Measurements from ENCODE around the gene SALL1. TPM values are rescaled to one million over a fixed set of nuclear protein-coding genes. Genes with fewer than 3 reads are reported as not detected.

Gene SALL1
- total and polyA plus RNA-seq, 2 donors (not counting 3 experiments of a cell fraction or from before 2014, with no cell fraction given): not detected

- no peak overlapping the region for H3K4me3 ChIP-seq (replicated peaks in 1 of 3; ENCODE audit: insufficient read depth in 1 of 3, low read depth in 1 of 3, low read length in 3 of 3)
- H3K9me1 ChIP-seq (replicated peaks; ENCODE audit: control insufficient read depth, extremely low read depth, insufficient read depth, low read length): no peaks in the 10 kb centered on the region
- H3K27ac ChIP-seq (ENCODE audit: insufficient read depth, low read depth, low read length): no peak overlapping the region
- BruUV-seq (replicated peaks): no TSS peak
- dilution Hi-C loops (cut with MboI; ENCODE audit: extremely low pct_ligation_motif_present, low sequenced_read_pairs): no loop called here
- no peak overlapping the region for H2AFZ ChIP-seq (ENCODE audit: low read depth, low read length)
- H3K4me2 ChIP-seq (ENCODE audit: insufficient read depth, low read length): no peak overlapping the region
- intact Hi-C loops (cut with micrococcal nuclease): no loop called here
- DNase-seq (ENCODE audit: low read depth, low spot score) (no peak), FAIRE-seq (no peak)
- ChIA-PET CTCF (no interaction called here), POLR2A (no interaction called here)
- H4K20me1 ChIP-seq (replicated peaks; ENCODE audit: control insufficient read depth, extremely low read depth, insufficient read depth, low read length): no peaks in the 10 kb centered on the region
- no peaks in the 10 kb centered on the region for H3K36me3 ChIP-seq (ENCODE audit: control insufficient read depth in 2 of 2, extremely low read depth in 1 of 2, insufficient read depth in 2 of 2, low read length in 2 of 2)
- H3K9ac ChIP-seq (replicated peaks; ENCODE audit: extremely low read depth, insufficient read depth, low read length): no peak overlapping the region
- no peaks in the 10 kb centered on the region for H3K9me3 ChIP-seq (replicated peaks; ENCODE audit: control insufficient read depth, insufficient read depth, low read length)
- no peaks in the 10 kb centered on the region for H3K27me3 ChIP-seq (ENCODE audit: control insufficient read depth in 2 of 2, insufficient read depth in 2 of 2, low read length in 2 of 2)
- TF ChIP-seq FOS (IDR thresholded peaks at IDR 0.05; ENCODE audit: borderline replicate concordance, insufficient read depth, low read length): no peak
- no peak for TF ChIP-seq MAX (IDR thresholded peaks at IDR 0.05; ENCODE audit: insufficient read depth, insufficient read length)
- TF ChIP-seq CTCF (IDR thresholded peaks at IDR 0.05; ENCODE audit: extremely low read depth in 1 of 2, insufficient read depth in 1 of 2, low read depth in 1 of 2, low read length in 2 of 2): no peak
- TF ChIP-seq POLR2AphosphoS5 (IDR thresholded peaks at IDR 0.05; ENCODE audit: insufficient read depth, low read depth, low read length): no peak
- TF ChIP-seq POLR2A (IDR thresholded peaks at IDR 0.05; ENCODE audit: low read depth, low read length): no peak
- no peak for TF ChIP-seq EZH2 (IDR thresholded peaks at IDR 0.05; ENCODE audit: borderline replicate concordance, low read depth, low read length, severe bottlenecking)
- no peak for TF ChIP-seq JUN (IDR thresholded peaks at IDR 0.05; ENCODE audit: borderline replicate concordance, insufficient read depth, insufficient read length, low read depth)
- TF ChIP-seq GATA2 (IDR thresholded peaks at IDR 0.05; ENCODE audit: insufficient read depth, insufficient read length, low read depth, low read length): no peak
- TF ChIP-seq MYC (IDR thresholded peaks at IDR 0.05; ENCODE audit: low read depth, low read length): no peak
- H3K79me2 ChIP-seq (ENCODE audit: control insufficient read depth, insufficient read depth, low read length): no peaks in the 10 kb centered on the region
- no peaks in the 10 kb centered on the region for H3K4me1 ChIP-seq (ENCODE audit: control insufficient read depth, extremely low read depth, insufficient read depth, low read length)
Measured at GRCh38 chr16:51119556-51119955, 31.5 kb downstream of the SALL1 start.
